ENCODE measurements around the gene NLRP14.

The NLRP14 gene

DNA sequence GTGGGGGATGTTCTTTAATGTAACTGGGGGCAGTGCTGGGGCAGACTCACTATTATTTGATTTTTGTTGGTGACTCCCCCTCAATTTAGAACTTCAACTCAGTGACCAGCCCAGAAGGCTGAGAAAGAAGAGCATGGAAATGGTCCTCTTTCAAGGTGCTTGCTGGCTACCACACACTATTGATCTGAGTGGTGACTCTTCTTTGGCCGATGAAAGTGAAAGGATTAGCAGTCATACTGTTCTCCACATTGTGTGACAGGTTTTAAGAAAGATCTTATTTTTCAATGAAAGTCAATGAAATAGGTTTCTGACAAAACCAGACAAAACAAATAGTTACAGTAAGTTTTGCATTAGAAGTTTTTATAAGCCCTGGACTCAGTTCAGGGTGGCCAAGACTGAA lies 29.9 kb downstream of the NLRP14 start:
- FAIRE-seq (no peak), DNase-seq (ENCODE audit: insufficient read length, low spot score) (no peak)
- TF ChIP-seq CTCF (IDR thresholded peaks at IDR 0.05; ENCODE audit: insufficient read depth, missing control alignments): no peak

- DNase-seq (ENCODE audit: insufficient read length, low spot score): no peak
- no peak for FAIRE-seq
- no peak for TF ChIP-seq CTCF (IDR thresholded peaks at IDR 0.05; ENCODE audit: insufficient read depth, missing control alignments)
These were observed 36.7 kb downstream of the NLRP14 start for GRCh38 chr11:7056828-7057513.

- DNase-seq (ENCODE audit: insufficient read length, low spot score) (no peak), FAIRE-seq (no peak)
- no peak for TF ChIP-seq CTCF (IDR thresholded peaks at IDR 0.05; ENCODE audit: insufficient read depth, missing control alignments)
These were observed 37.4 kb downstream of the NLRP14 start for GRCh38 chr11:7057641-7058040.

DNA sequence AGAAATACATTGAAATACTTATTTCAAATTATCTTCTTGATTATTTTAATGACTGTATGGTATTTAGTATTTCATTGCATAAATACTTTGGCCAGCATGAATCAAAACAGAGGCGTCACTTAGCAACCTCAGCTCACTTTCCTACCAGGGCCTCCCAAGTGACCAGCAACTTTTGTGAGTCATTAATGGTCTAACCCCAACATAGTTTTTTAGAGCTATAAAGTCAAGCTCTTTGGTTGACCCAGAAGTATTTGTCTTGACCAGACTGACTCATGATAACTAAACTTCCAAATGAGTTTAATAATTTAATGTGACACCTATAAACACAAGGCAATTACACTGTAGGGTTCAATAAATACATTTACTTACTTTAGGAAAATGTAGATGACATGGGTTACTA lies 40.6 kb downstream of the NLRP14 start:
- DNase-seq (ENCODE audit: insufficient read length, low spot score) (no peak), FAIRE-seq (no peak)
- TF ChIP-seq CTCF (IDR thresholded peaks at IDR 0.05; ENCODE audit: insufficient read depth, missing control alignments): no peak

DNA sequence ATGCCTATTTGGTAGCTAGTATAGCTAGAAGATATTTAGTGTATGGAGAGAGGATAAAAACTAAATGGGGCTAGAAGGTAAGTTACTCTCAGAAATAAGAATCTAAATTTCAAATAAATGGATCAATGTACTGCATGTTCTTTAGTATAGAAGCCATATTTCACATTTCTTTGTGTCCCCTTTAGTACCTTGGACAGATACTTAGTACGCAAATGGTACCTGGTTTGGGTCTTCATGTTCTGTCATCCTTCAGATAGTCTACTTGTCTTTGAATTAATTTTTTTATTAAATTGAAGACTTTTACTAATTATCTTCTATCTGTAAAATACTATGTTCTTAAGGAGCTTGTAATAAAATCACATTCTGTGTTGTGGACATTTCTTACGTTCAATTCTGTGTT lies 42.3 kb downstream of the NLRP14 start:
- FAIRE-seq (no peak), DNase-seq (ENCODE audit: insufficient read length, low spot score) (no peak)
- TF ChIP-seq CTCF (IDR thresholded peaks at IDR 0.05; ENCODE audit: insufficient read depth, missing control alignments): no peak

DNA sequence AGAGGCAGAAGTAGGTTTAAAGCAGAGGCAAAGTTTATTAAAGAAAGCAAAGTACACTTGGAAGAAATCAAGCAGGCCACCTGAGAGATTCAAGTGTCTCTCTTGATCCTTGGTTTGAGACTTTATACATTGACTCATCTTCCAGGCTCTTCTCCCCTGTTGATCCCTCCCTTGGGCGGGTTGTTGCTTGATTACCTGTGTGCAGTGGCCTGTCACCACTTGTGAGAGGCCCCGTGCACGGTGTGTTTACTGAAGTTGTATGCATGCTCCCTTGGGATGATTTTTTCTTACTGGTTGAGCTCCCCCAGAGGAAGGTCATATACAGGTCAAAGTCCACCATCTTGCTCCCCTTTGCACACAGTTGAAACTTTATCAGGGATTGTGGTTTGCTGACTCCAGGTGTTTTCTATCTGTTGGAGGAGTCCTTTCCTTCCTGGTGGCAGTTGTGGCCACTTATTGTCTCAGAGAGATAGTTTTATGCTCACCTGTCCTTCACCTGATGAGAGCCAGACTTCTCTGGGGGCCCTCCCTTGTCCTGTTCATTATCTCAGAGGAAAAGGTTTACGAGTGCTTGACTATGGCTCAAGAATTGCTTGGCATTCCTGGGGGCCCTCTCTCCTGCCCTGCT lies 52.2 kb downstream of the NLRP14 start:
- FAIRE-seq: no peak
- no peak for TF ChIP-seq CTCF (IDR thresholded peaks at IDR 0.05; ENCODE audit: insufficient read depth, missing control alignments)
- no peak for DNase-seq (ENCODE audit: insufficient read length, low spot score)

DNA sequence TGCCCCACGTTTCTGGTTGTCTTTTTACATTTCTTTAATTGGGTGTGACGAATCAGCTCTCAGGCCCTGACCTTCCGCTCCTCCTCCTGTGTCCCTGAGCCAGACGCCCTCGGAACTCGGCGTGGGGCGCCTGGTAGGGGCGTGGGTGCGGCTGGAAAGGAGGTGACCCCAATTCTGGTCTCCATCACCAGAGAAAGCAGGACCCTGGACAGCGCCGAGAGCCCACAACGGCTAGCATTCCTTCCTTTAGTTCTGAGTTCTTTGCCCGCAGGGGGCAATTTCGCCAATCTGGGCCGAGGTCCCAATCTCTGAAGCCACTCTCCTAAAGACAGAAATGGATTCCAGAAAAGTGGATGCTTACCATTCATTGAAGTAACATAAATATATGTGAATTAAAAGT lies 56.8 kb downstream of the NLRP14 start:
- DNase-seq (ENCODE audit: insufficient read length, low spot score): no peak
- no peak for FAIRE-seq
- no peak for TF ChIP-seq CTCF (IDR thresholded peaks at IDR 0.05; ENCODE audit: insufficient read depth, missing control alignments)
